ENCODE results near the gene GPRC5B.

GPRC5B gene

GRCh38 chr16:19884611-19885450 is at the start of gene GPRC5B:
TSS of gene GPRC5B (minus strand) at chr16:19884848. CDS start at chr16:19872845, 12,003 bp downstream.
- H3K9ac ChIP-seq (ENCODE audit: low read length): no peak within 1 kb of the TSS
- H3K27me3 ChIP-seq (ENCODE audit: control insufficient read depth in 1 of 2, insufficient read depth in 2 of 2, low read length in 2 of 2): peaks cover 0 to 15% of the 10 kb centered on the region in 2 donors
- peak within 1 kb of the TSS; percentile 53 to 58 for H3K4me3 ChIP-seq (ENCODE audit: low read depth in 1 of 2, low read length in 2 of 2)
- peak within 1 kb of the TSS; percentile 34 for H3K27ac ChIP-seq (ENCODE audit: low read depth, low read length)
- H3K9me3 ChIP-seq (ENCODE audit: low read length): no peaks in the 10 kb centered on the region
- no peaks in the 10 kb centered on the region for H3K36me3 ChIP-seq (ENCODE audit: insufficient read depth, low read length)
- H3K4me1 ChIP-seq (ENCODE audit: insufficient read depth, low read length): peaks cover 15% of the 10 kb centered on the region

GRCh38 chr16:19933740-19934139 is 49.1 kb upstream of the GPRC5B start:
- Histone ChIP-seq H3K4me3 (ENCODE audit: low read depth in 1 of 2, low read length in 2 of 2) (no peak overlapping the region), H3K27me3 (ENCODE audit: control insufficient read depth in 1 of 2, insufficient read depth in 2 of 2, low read length in 2 of 2) (no peaks in the 10 kb centered on the region), H3K9ac (ENCODE audit: low read length) (no peak overlapping the region), H3K4me1 (ENCODE audit: insufficient read depth, low read length) (no peaks in the 10 kb centered on the region), H3K36me3 (ENCODE audit: insufficient read depth, low read length) (no peaks in the 10 kb centered on the region), H3K9me3 (ENCODE audit: low read length) (no peaks in the 10 kb centered on the region), H3K27ac (ENCODE audit: low read depth, low read length) (no peak overlapping the region)

- no peaks in the 10 kb centered on the region for H3K9me3 ChIP-seq (ENCODE audit: low read length)
- H3K27ac ChIP-seq (ENCODE audit: low read depth, low read length): no peak overlapping the region
- H3K4me3 ChIP-seq (ENCODE audit: low read depth in 1 of 2, low read length in 2 of 2): no peak overlapping the region
- no peaks in the 10 kb centered on the region for H3K4me1 ChIP-seq (ENCODE audit: insufficient read depth, low read length)
- no peaks in the 10 kb centered on the region for H3K27me3 ChIP-seq (ENCODE audit: control insufficient read depth in 1 of 2, insufficient read depth in 2 of 2, low read length in 2 of 2)
- H3K36me3 ChIP-seq (ENCODE audit: insufficient read depth, low read length): no peaks in the 10 kb centered on the region
- no peak overlapping the region for H3K9ac ChIP-seq (ENCODE audit: low read length)
Measured at GRCh38 chr16:19929062-19929511, 44.4 kb upstream of the GPRC5B start.

- H3K9ac ChIP-seq (ENCODE audit: low read length): no peak overlapping the region
- no peak overlapping the region for H3K27ac ChIP-seq (ENCODE audit: low read depth, low read length)
- no peaks in the 10 kb centered on the region for H3K36me3 ChIP-seq (ENCODE audit: insufficient read depth, low read length)
- H3K4me3 ChIP-seq (ENCODE audit: low read depth in 1 of 2, low read length in 2 of 2): no peak overlapping the region
- H3K27me3 ChIP-seq (ENCODE audit: control insufficient read depth in 1 of 2, insufficient read depth in 2 of 2, low read length in 2 of 2): no peaks in the 10 kb centered on the region
- no peaks in the 10 kb centered on the region for H3K4me1 ChIP-seq (ENCODE audit: insufficient read depth, low read length)
- no peaks in the 10 kb centered on the region for H3K9me3 ChIP-seq (ENCODE audit: low read length)
Measured at GRCh38 chr16:19928432-19928831, 43.8 kb upstream of the GPRC5B start.

- H3K4me1 ChIP-seq (ENCODE audit: insufficient read depth, low read length): no peaks in the 10 kb centered on the region
Measured at GRCh38 chr16:19926449-19927390, 42.1 kb upstream of the GPRC5B start.

GRCh38 chr16:19923396-19923795 is 38.7 kb upstream of the GPRC5B start:
- H3K27ac ChIP-seq (ENCODE audit: low read depth, low read length): no peak overlapping the region
- H3K4me1 ChIP-seq (ENCODE audit: insufficient read depth, low read length): no peaks in the 10 kb centered on the region
- H3K27me3 ChIP-seq (ENCODE audit: control insufficient read depth in 1 of 2, insufficient read depth in 2 of 2, low read length in 2 of 2): no peaks in the 10 kb centered on the region
- H3K36me3 ChIP-seq (ENCODE audit: insufficient read depth, low read length): no peaks in the 10 kb centered on the region
- no peaks in the 10 kb centered on the region for H3K9me3 ChIP-seq (ENCODE audit: low read length)
- H3K4me3 ChIP-seq (ENCODE audit: low read depth in 1 of 2, low read length in 2 of 2): no peak overlapping the region
- no peak overlapping the region for H3K9ac ChIP-seq (ENCODE audit: low read length)

More at GRCh38 chr16:19926449-19927390, 42.1 kb upstream of the GPRC5B start:
- Histone ChIP-seq H3K9ac (ENCODE audit: low read length) (no peak overlapping the region), H3K27me3 (ENCODE audit: control insufficient read depth in 1 of 2, insufficient read depth in 2 of 2, low read length in 2 of 2) (no peaks in the 10 kb centered on the region), H3K4me3 (ENCODE audit: low read depth in 1 of 2, low read length in 2 of 2) (no peak overlapping the region), H3K36me3 (ENCODE audit: insufficient read depth, low read length) (no peaks in the 10 kb centered on the region), H3K27ac (ENCODE audit: low read depth, low read length) (no peak overlapping the region), H3K9me3 (ENCODE audit: low read length) (no peaks in the 10 kb centered on the region)

GRCh38 chr16:19919142-19919541 is 34.5 kb upstream of the GPRC5B start:
- Histone ChIP-seq H3K4me1 (ENCODE audit: insufficient read depth, low read length) (no peaks in the 10 kb centered on the region), H3K9ac (ENCODE audit: low read length) (no peak overlapping the region), H3K27me3 (ENCODE audit: control insufficient read depth in 1 of 2, insufficient read depth in 2 of 2, low read length in 2 of 2) (no peaks in the 10 kb centered on the region), H3K4me3 (ENCODE audit: low read depth in 1 of 2, low read length in 2 of 2) (no peak overlapping the region), H3K9me3 (ENCODE audit: low read length) (no peaks in the 10 kb centered on the region), H3K27ac (ENCODE audit: low read depth, low read length) (no peak overlapping the region), H3K36me3 (ENCODE audit: insufficient read depth, low read length) (no peaks in the 10 kb centered on the region)

GRCh38 chr16:19916064-19916463 is 31.4 kb upstream of the GPRC5B start:
- Histone ChIP-seq H3K4me3 (ENCODE audit: low read depth in 1 of 2, low read length in 2 of 2) (no peak overlapping the region), H3K27me3 (ENCODE audit: control insufficient read depth in 1 of 2, insufficient read depth in 2 of 2, low read length in 2 of 2) (no peaks in the 10 kb centered on the region), H3K4me1 (ENCODE audit: insufficient read depth, low read length) (no peaks in the 10 kb centered on the region), H3K36me3 (ENCODE audit: insufficient read depth, low read length) (no peaks in the 10 kb centered on the region), H3K9ac (ENCODE audit: low read length) (no peak overlapping the region), H3K9me3 (ENCODE audit: low read length) (no peaks in the 10 kb centered on the region), H3K27ac (ENCODE audit: low read depth, low read length) (no peak overlapping the region)

GRCh38 chr16:19914877-19915276 is 30.2 kb upstream of the GPRC5B start:
- Histone ChIP-seq H3K4me1 (ENCODE audit: insufficient read depth, low read length) (no peaks in the 10 kb centered on the region), H3K9me3 (ENCODE audit: low read length) (no peaks in the 10 kb centered on the region), H3K27me3 (ENCODE audit: control insufficient read depth in 1 of 2, insufficient read depth in 2 of 2, low read length in 2 of 2) (no peaks in the 10 kb centered on the region), H3K27ac (ENCODE audit: low read depth, low read length) (no peak overlapping the region), H3K36me3 (ENCODE audit: insufficient read depth, low read length) (no peaks in the 10 kb centered on the region), H3K9ac (ENCODE audit: low read length) (no peak overlapping the region), H3K4me3 (ENCODE audit: low read depth in 1 of 2, low read length in 2 of 2) (no peak overlapping the region)

- H3K4me1 ChIP-seq (ENCODE audit: insufficient read depth, low read length): no peaks in the 10 kb centered on the region
- H3K36me3 ChIP-seq (ENCODE audit: insufficient read depth, low read length): no peaks in the 10 kb centered on the region
- H3K27ac ChIP-seq (ENCODE audit: low read depth, low read length): no peak overlapping the region
- H3K4me3 ChIP-seq (ENCODE audit: low read depth in 1 of 2, low read length in 2 of 2): no peak overlapping the region
- H3K9me3 ChIP-seq (ENCODE audit: low read length): no peaks in the 10 kb centered on the region
- no peak overlapping the region for H3K9ac ChIP-seq (ENCODE audit: low read length)
- H3K27me3 ChIP-seq (ENCODE audit: control insufficient read depth in 1 of 2, insufficient read depth in 2 of 2, low read length in 2 of 2): no peaks in the 10 kb centered on the region
Measured at GRCh38 chr16:19913340-19913645, 28.6 kb upstream of the GPRC5B start.

- no peaks in the 10 kb centered on the region for H3K4me1 ChIP-seq (ENCODE audit: insufficient read depth, low read length)
- H3K4me3 ChIP-seq (ENCODE audit: low read depth in 1 of 2, low read length in 2 of 2): no peak overlapping the region
- no peaks in the 10 kb centered on the region for H3K9me3 ChIP-seq (ENCODE audit: low read length)
- no peaks in the 10 kb centered on the region for H3K36me3 ChIP-seq (ENCODE audit: insufficient read depth, low read length)
- H3K27ac ChIP-seq (ENCODE audit: low read depth, low read length): no peak overlapping the region
- H3K27me3 ChIP-seq (ENCODE audit: control insufficient read depth in 1 of 2, insufficient read depth in 2 of 2, low read length in 2 of 2): peaks cover 4 to 6% of the 10 kb centered on the region in 2 donors
- no peak overlapping the region for H3K9ac ChIP-seq (ENCODE audit: low read length)
Measured at GRCh38 chr16:19912455-19913339, 28.0 kb upstream of the GPRC5B start.

Data from muscle layer of colon (tissue), 2 donors.